Measurements from ENCODE around the gene RERE. TPM values are rescaled to one million over a fixed set of nuclear protein-coding genes. Genes with fewer than 3 reads are reported as not detected.
"Not testable (repeated sequence)": the region's sequence is repeated elsewhere in the genome, so short reads cannot be mapped to it uniquely, and the experiment has no call there.

RERE gene
- total RNA-seq, 1 experiment from 2014 or later, result 47.4 TPM

- H3K27me3 ChIP-seq, result no peaks in the 10 kb centered on the region
- no peak overlapping the region for H3K27ac ChIP-seq
- H3K36me3 ChIP-seq, result peaks cover 3% of the 10 kb centered on the region
- H3K4me1 ChIP-seq, result no peaks in the 10 kb centered on the region
- no peaks in the 10 kb centered on the region; the same call in 1 of the 2 replicates for H3K9me3 ChIP-seq (replicated peaks)
- no peak overlapping the region for H3K4me3 ChIP-seq
- DNase-seq, result no peak
Measured at GRCh38 chr1:8800416-8800815, 17.0 kb downstream of the RERE start.

- DNase-seq, result no peak
- H3K27me3 ChIP-seq, result no peaks in the 10 kb centered on the region
- H3K9me3 ChIP-seq (replicated peaks), result no peaks in the 10 kb centered on the region; the same call in 1 of the 2 replicates
- peaks cover 3% of the 10 kb centered on the region for H3K36me3 ChIP-seq
- no peak overlapping the region for H3K4me3 ChIP-seq
- peaks cover 4% of the 10 kb centered on the region for H3K4me1 ChIP-seq
- no peak overlapping the region for H3K27ac ChIP-seq
Measured at GRCh38 chr1:8797216-8797615, 20.2 kb downstream of the RERE start.

GRCh38 chr1:8796812-8797211 lies 20.6 kb downstream of the RERE start:
- Histone ChIP-seq H3K36me3 (peaks cover 3% of the 10 kb centered on the region), H3K27ac (no peak overlapping the region), H3K9me3 (replicated peaks) (no peaks in the 10 kb centered on the region), H3K4me3 (no peak overlapping the region), H3K27me3 (no peaks in the 10 kb centered on the region), H3K4me1 (peaks cover 4% of the 10 kb centered on the region)
- DNase-seq, result no peak

- no peak overlapping the region for H3K27ac ChIP-seq
- H3K4me3 ChIP-seq, result no peak overlapping the region
- H3K9me3 ChIP-seq (replicated peaks), result no peaks in the 10 kb centered on the region
- DNase-seq, result no peak
- H3K4me1 ChIP-seq, result peaks cover 18% of the 10 kb centered on the region
- peaks cover 3% of the 10 kb centered on the region; the same call in 1 of the 2 replicates for H3K36me3 ChIP-seq
- no peaks in the 10 kb centered on the region for H3K27me3 ChIP-seq
Measured at GRCh38 chr1:8794605-8795004, 22.8 kb downstream of the RERE start.

GRCh38 chr1:8791819-8792218 lies 25.6 kb downstream of the RERE start:
- Histone ChIP-seq H3K9me3 (replicated peaks) (no peaks in the 10 kb centered on the region), H3K27ac (no peak overlapping the region), H3K4me3 (no peak overlapping the region), H3K4me1 (peaks cover 19% of the 10 kb centered on the region), H3K27me3 (no peaks in the 10 kb centered on the region), H3K36me3 (no peaks in the 10 kb centered on the region)
- no peak for DNase-seq

GRCh38 chr1:8790987-8791386 lies 26.5 kb downstream of the RERE start:
- H3K27ac ChIP-seq, result no peak overlapping the region
- no peaks in the 10 kb centered on the region for H3K36me3 ChIP-seq
- peak in 1 of 2 experiments; percentile 19 for DNase-seq
- H3K4me1 ChIP-seq, result peaks cover 19% of the 10 kb centered on the region
- H3K9me3 ChIP-seq (replicated peaks), result no peaks in the 10 kb centered on the region
- H3K4me3 ChIP-seq, result no peak overlapping the region
- no peaks in the 10 kb centered on the region for H3K27me3 ChIP-seq

GRCh38 chr1:8790478-8790877 lies 27.0 kb downstream of the RERE start:
- H3K27me3 ChIP-seq, result no peaks in the 10 kb centered on the region
- no peaks in the 10 kb centered on the region for H3K36me3 ChIP-seq
- H3K9me3 ChIP-seq (replicated peaks), result no peaks in the 10 kb centered on the region
- H3K4me3 ChIP-seq, result no peak overlapping the region
- peaks cover 19% of the 10 kb centered on the region for H3K4me1 ChIP-seq
- no peak overlapping the region for H3K27ac ChIP-seq
- no peak for DNase-seq

GRCh38 chr1:8789314-8790214 lies 27.9 kb downstream of the RERE start:
- peak in 1 of 2 experiments; percentile 14 for DNase-seq
- H3K9me3 ChIP-seq (replicated peaks), result no peaks in the 10 kb centered on the region
- H3K36me3 ChIP-seq, result no peaks in the 10 kb centered on the region
- no peaks in the 10 kb centered on the region for H3K27me3 ChIP-seq
- H3K4me1 ChIP-seq, result peaks cover 19% of the 10 kb centered on the region
- H3K4me3 ChIP-seq, result no peak overlapping the region
- no peak overlapping the region for H3K27ac ChIP-seq

- H3K4me1 ChIP-seq, result peaks cover 15% of the 10 kb centered on the region
- no peak for DNase-seq
- no peaks in the 10 kb centered on the region for H3K9me3 ChIP-seq (replicated peaks)
- H3K27me3 ChIP-seq, result no peaks in the 10 kb centered on the region
- no peak overlapping the region for H3K27ac ChIP-seq
- H3K4me3 ChIP-seq, result no peak overlapping the region
- H3K36me3 ChIP-seq, result no peaks in the 10 kb centered on the region
Measured at GRCh38 chr1:8787218-8787617, 30.2 kb downstream of the RERE start.

- peaks cover 15% of the 10 kb centered on the region for H3K4me1 ChIP-seq
- not testable (repeated sequence) for DNase-seq; H3K27me3 ChIP-seq; H3K36me3 ChIP-seq; H3K27ac ChIP-seq; H3K9me3 ChIP-seq (replicated peaks); H3K4me3 ChIP-seq
Measured at GRCh38 chr1:8786204-8786603, 31.2 kb downstream of the RERE start.

GRCh38 chr1:8782955-8783354 lies 34.5 kb downstream of the RERE start:
- no peak for DNase-seq
- Histone ChIP-seq H3K9me3 (replicated peaks) (no peaks in the 10 kb centered on the region), H3K36me3 (no peaks in the 10 kb centered on the region)

GRCh38 chr1:8782001-8782620 lies 35.3 kb downstream of the RERE start:
- H3K4me3 ChIP-seq, result no peak overlapping the region
- H3K27me3 ChIP-seq, result no peaks in the 10 kb centered on the region
- no peaks in the 10 kb centered on the region for H3K36me3 ChIP-seq
- no peaks in the 10 kb centered on the region for H3K9me3 ChIP-seq (replicated peaks)
- no peaks in the 10 kb centered on the region for H3K4me1 ChIP-seq
- H3K27ac ChIP-seq, result no peak overlapping the region
- no peak for DNase-seq

More at GRCh38 chr1:8782955-8783354, 34.5 kb downstream of the RERE start:
- Histone ChIP-seq H3K27ac (no peak overlapping the region), H3K4me1 (no peaks in the 10 kb centered on the region), H3K27me3 (no peaks in the 10 kb centered on the region), H3K4me3 (no peak overlapping the region)

GRCh38 chr1:8780405-8780804 lies 37.0 kb downstream of the RERE start:
- no peak for DNase-seq
- no peaks in the 10 kb centered on the region for H3K4me1 ChIP-seq
- H3K4me3 ChIP-seq, result no peak overlapping the region
- H3K9me3 ChIP-seq (replicated peaks), result no peaks in the 10 kb centered on the region
- H3K27ac ChIP-seq, result no peak overlapping the region
- no peaks in the 10 kb centered on the region for H3K27me3 ChIP-seq
- H3K36me3 ChIP-seq, result no peaks in the 10 kb centered on the region

- H3K27me3 ChIP-seq, result no peaks in the 10 kb centered on the region
- H3K9me3 ChIP-seq (replicated peaks), result no peaks in the 10 kb centered on the region
- H3K4me3 ChIP-seq, result no peak overlapping the region
- H3K27ac ChIP-seq, result no peak overlapping the region
- DNase-seq, result no peak
- no peaks in the 10 kb centered on the region for H3K36me3 ChIP-seq
- no peaks in the 10 kb centered on the region for H3K4me1 ChIP-seq
Measured at GRCh38 chr1:8777867-8778266, 39.6 kb downstream of the RERE start.

- Histone ChIP-seq H3K9me3 (replicated peaks) (no peaks in the 10 kb centered on the region), H3K27me3 (no peaks in the 10 kb centered on the region), H3K4me3 (no peak overlapping the region), H3K4me1 (no peaks in the 10 kb centered on the region), H3K27ac (no peak overlapping the region), H3K36me3 (no peaks in the 10 kb centered on the region)
- no peak for DNase-seq
Measured at GRCh38 chr1:8776104-8776503, 41.3 kb downstream of the RERE start.

Data from SJCRH30 (cell line).